B cell (primary cell): Measurements from ENCODE around the gene MRPL1. TPM values are rescaled to one million over a fixed set of nuclear protein-coding genes. Genes with fewer than 3 reads are reported as not detected.
A peak's percentile ranks its signal among the peaks of the same experiment; 100 is the strongest.

Experiments
- ATAC-seq: fragments of 200-7000 bp; cut with Tn5 transposase; one replicate; pipeline ENCODE4 v1.10.0; 2021; ENCODE audit warnings: low read depth, mild to moderate bottlenecking, moderate number of reproducible peaks, moderate library complexity
- CTCF ChIA-PET: fragments of 350-600 bp; sonication (Branson Sonifier 250); formaldehyde crosslinking; loops from one replicate; lab custom pipeline; 2021; ENCODE audit warnings: antibody characterized with exemption, inconsistent platforms; lab: Charles Lee
- POLR2A ChIA-PET: fragments of 350-600 bp; sonication (Branson Sonifier 250); formaldehyde crosslinking; loops from one replicate; lab custom pipeline; 2021; ENCODE audit warnings: antibody characterized with exemption; lab: Charles Lee
- DNase-seq: peaks from one replicate; pipeline ENCODE4 v3.0.0; 2013
- H2AFZ ChIP-seq: 2 replicates; pipeline ENCODE4 v1.6.1; 2012; ENCODE audit warnings: mild to moderate bottlenecking, low read depth, low read length; ENCODE audit not compliant: insufficient read depth, poor library complexity, severe bottlenecking
- H3K27ac ChIP-seq, 2 donors: 1 replicate in 1 of 2; 2 replicates in 1 of 2; pipeline ENCODE4 v1.5.1; 2012 to 2013; ENCODE audit warnings: low read length in 2 of 2, mild to moderate bottlenecking in 2 of 2, moderate library complexity in 1 of 2
- H3K27me3 ChIP-seq, 4 experiments: fragments of 200-600 bp in 1 of 4; sonication (generic) in 1 of 4; replicated peaks in 1 of 4; 1 replicate in 2 of 4; 2 replicates in 2 of 4; pipeline versions ENCODE4 v1.6.1 to v1.7.0; 2013 to 2016; ENCODE audit warnings: low read length in 3 of 4, mild to moderate bottlenecking in 2 of 4, mixed read lengths in 1 of 4, moderate library complexity in 1 of 4; ENCODE audit not compliant: insufficient read depth in 4 of 4, control insufficient read depth in 3 of 4; ENCODE audit errors: control extremely low read depth in 1 of 4
- H3K36me3 ChIP-seq, 2 experiments: replicated peaks in 1 of 2; 1 replicate in 1 of 2; 2 replicates in 1 of 2; pipeline versions ENCODE4 v1.6.1 to v1.7.1; 2013; ENCODE audit warnings: low read length in 1 of 2; ENCODE audit not compliant: insufficient read depth in 2 of 2, control insufficient read depth in 1 of 2; ENCODE audit errors: control extremely low read depth in 1 of 2, extremely low read depth in 1 of 2
- H3K4me1 ChIP-seq, 2 donors: fragments of 200-600 bp in 1 of 2; sonication (generic) in 1 of 2; 1 replicate in 1 of 2; 2 replicates in 1 of 2; pipeline versions ENCODE4 v1.5.1 to v1.6.1; 2013 to 2017; ENCODE audit warnings: low read length in 2 of 2; ENCODE audit not compliant: control insufficient read depth in 2 of 2, insufficient read depth in 2 of 2
- H3K4me2 ChIP-seq: replicated peaks from 2 replicates; pipeline ENCODE3; 2012; ENCODE audit warnings: mild to moderate bottlenecking, low read depth, low read length; ENCODE audit not compliant: poor library complexity, severe bottlenecking
- H3K4me3 ChIP-seq, 5 experiments: fragments of 200-600 bp in 1 of 5; sonication (generic) in 1 of 5; 1 replicate in 3 of 5; 2 replicates in 2 of 5; pipeline versions ENCODE4 v1.5.1 to v1.7.0; 2011 to 2016; ENCODE audit warnings: low read length in 4 of 5, mild to moderate bottlenecking in 4 of 5, low read depth in 2 of 5, control low read depth in 1 of 5, moderate library complexity in 1 of 5; ENCODE audit not compliant: insufficient read depth in 1 of 5; ENCODE audit errors: control extremely low read depth in 1 of 5, extremely low read depth in 1 of 5
- H3K79me2 ChIP-seq: fragments of 200-600 bp; sonication (generic); one replicate; pipeline ENCODE4 v1.6.0; 2016; ENCODE audit warnings: low read length; ENCODE audit not compliant: control insufficient read depth, insufficient read depth
- H3K9ac ChIP-seq: fragments of 200-600 bp; sonication (generic); 2 replicates; pipeline ENCODE4 v1.6.1; 2017; ENCODE audit warnings: mild to moderate bottlenecking, low read length, moderate library complexity
- H3K9me3 ChIP-seq, 3 donors: one replicate each; pipeline versions ENCODE4 v1.6.1 to v1.7.1; 2013; ENCODE audit warnings: low read length in 2 of 3; ENCODE audit not compliant: control insufficient read depth in 2 of 3, insufficient read depth in 1 of 3; ENCODE audit errors: control extremely low read depth in 1 of 3
- H4K20me1 ChIP-seq: 2 replicates; pipeline ENCODE4 v1.6.0; 2012; ENCODE audit warnings: mild to moderate bottlenecking, low read length; ENCODE audit not compliant: insufficient read depth, control insufficient read depth, poor library complexity, severe bottlenecking
- H3K27ac Mint-ChIP-seq: one replicate; pipeline ENCODE4 v1.8.0; 2021; ENCODE audit warnings: mixed read lengths
- H3K27me3 Mint-ChIP-seq: one replicate; pipeline ENCODE4 v1.8.0; 2021; ENCODE audit warnings: mixed read lengths
- H3K4me1 Mint-ChIP-seq: one replicate; pipeline ENCODE4 v1.8.0; 2021; ENCODE audit warnings: mixed read lengths
- H3K4me3 Mint-ChIP-seq: one replicate; pipeline ENCODE4 v1.8.0; 2021; ENCODE audit warnings: mixed read lengths
- H3K9me3 Mint-ChIP-seq: one replicate; pipeline ENCODE4 v1.8.0; 2022; ENCODE audit warnings: mixed read lengths; ENCODE audit not compliant: insufficient read depth
- EZH2 ChIP-seq: IDR thresholded peaks from 2 replicates; pipeline ENCODE4 v1.6.1; 2012; ENCODE audit warnings: borderline replicate concordance, low read depth, mild to moderate bottlenecking, moderate library complexity, low read length; ENCODE audit not compliant: insufficient read depth, poor library complexity, severe bottlenecking
- WGBS: methylation state at CpG from one replicate; pipeline ENCODE4 v1.1.5; 2013; ENCODE audit warnings: missing lambda C conversion rate; ENCODE audit not compliant: insufficient coverage; 5-methylcytosine and 5-hydroxymethylcytosine counted together
- intact Hi-C: fragments of 100-400 bp; cut with micrococcal nuclease; formaldehyde crosslinking; loops from one replicate; pipeline ENCODE4 v1.10.0; 2022
- polyA plus RNA-seq: library from polyadenylated mRNA; depleted of rRNA; stranded (reverse); fragments of >200 nt; gene quantifications from 2 replicates; pipeline ENCODE4 v1.2.3, GENCODE V29; 2012
- total RNA-seq, 2 donors: library from RNA; stranded (reverse); fragments of 120-200 nt in 1 of 2; gene quantifications; 1 replicate in 1 of 2; 2 replicates in 1 of 2; pipeline versions ENCODE4 v1.2.3 to v1.2.4, GENCODE V29; 2013 to 2022
- TF ChIP-seq, protein P1 (sequence below): fragments of 200-600 bp; IDR thresholded peaks from one replicate; pipeline ENCODE4 v1.8.0; 2022; ENCODE audit warnings: antibody characterized with exemption, mild to moderate bottlenecking

Gene MRPL1
- total and polyA plus RNA-seq, 2 donors (not counting 1 experiment from before 2014, with no cell fraction given): 22.3 to 23.3 TPM

DNA sequence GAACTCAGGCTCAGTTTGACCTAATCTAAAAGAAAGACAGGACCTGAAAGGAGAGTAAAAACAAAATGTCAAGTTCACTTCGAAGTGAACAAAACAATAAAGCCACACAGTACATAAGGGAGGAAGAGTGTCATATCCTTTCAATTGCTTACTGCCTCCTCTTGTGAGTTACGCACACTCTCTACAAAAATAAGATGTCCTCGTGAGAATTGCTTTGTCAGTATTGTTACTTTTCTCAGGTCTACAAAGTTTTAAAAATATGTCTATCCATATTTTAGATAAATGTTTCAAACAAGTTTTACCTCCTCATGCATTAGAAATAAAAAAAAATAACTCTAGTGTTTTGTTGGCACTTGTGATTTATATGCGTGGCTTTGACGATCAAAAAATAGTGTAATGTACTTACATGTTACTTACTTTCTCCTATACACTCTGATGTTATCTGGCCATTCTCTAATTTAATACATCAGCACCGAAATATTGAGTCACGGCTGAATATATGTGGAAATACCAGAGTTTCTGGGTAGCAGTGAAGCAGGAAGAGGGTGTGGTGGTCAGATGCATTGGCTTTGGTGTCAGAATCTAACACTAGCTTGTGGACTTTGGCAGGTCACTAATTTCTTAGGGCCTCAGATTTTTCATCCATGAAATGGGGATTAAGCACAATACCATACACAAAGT, 8.1 kb upstream of the MRPL1 start:
- ChIA-PET CTCF (no interaction called here), POLR2A (interaction anchor here (0.6 kb wide), 1 partner anchor 757 kb away, joined by 3 read pairs; no protein-coding TSS in a partner anchor)
- Histone ChIP-seq H3K9ac (peak overlapping the region; percentile 52), H3K79me2 (peaks cover 22% of the 10 kb centered on the region), H2AFZ (peak overlapping the region; percentile 95), H3K4me2 (peak overlapping the region; percentile 72), H3K27ac (peak overlapping the region in 1 of 2 donors; percentile 72), H3K27me3 (no peaks in the 10 kb centered on the region), H3K4me3 (peak overlapping the region in 3 of 5 experiments; percentile 4 to 55 (median 21)), H3K4me1 (peaks cover 45% of the 10 kb centered on the region in 2 donors), H3K36me3 (no peaks in the 10 kb centered on the region), H3K9me3 (no peaks in the 10 kb centered on the region), H4K20me1 (no peaks in the 10 kb centered on the region)
- Mint-ChIP-seq H3K27me3 (no peaks in the 10 kb centered on the region), H3K9me3 (no peaks in the 10 kb centered on the region), H3K4me1 (peaks cover 52% of the 10 kb centered on the region), H3K4me3 (peak overlapping the region; percentile 29), H3K27ac (peak overlapping the region; percentile 70)
- DNase-seq: peak; percentile 24
- WGBS: no CpG with 5 or more reads among the region's 7 CpGs
- ATAC-seq: no peak
- intact Hi-C loops: no loop called here
- no peak for TF ChIP-seq EZH2
- TF ChIP-seq, protein P1, sequence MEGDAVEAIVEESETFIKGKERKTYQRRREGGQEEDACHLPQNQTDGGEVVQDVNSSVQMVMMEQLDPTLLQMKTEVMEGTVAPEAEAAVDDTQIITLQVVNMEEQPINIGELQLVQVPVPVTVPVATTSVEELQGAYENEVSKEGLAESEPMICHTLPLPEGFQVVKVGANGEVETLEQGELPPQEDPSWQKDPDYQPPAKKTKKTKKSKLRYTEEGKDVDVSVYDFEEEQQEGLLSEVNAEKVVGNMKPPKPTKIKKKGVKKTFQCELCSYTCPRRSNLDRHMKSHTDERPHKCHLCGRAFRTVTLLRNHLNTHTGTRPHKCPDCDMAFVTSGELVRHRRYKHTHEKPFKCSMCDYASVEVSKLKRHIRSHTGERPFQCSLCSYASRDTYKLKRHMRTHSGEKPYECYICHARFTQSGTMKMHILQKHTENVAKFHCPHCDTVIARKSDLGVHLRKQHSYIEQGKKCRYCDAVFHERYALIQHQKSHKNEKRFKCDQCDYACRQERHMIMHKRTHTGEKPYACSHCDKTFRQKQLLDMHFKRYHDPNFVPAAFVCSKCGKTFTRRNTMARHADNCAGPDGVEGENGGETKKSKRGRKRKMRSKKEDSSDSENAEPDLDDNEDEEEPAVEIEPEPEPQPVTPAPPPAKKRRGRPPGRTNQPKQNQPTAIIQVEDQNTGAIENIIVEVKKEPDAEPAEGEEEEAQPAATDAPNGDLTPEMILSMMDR: no peak

GRCh38 chr4:77856152-77856551, 6.5 kb upstream of the MRPL1 start:
- ChIA-PET POLR2A (interaction anchor here (1.3 to 1.7 kb wide), 2 partner anchors 35 to 36 kb away, joined by 3 to 5 read pairs; no protein-coding TSS in a partner anchor), CTCF (interaction anchor here (0.6 kb wide), 1 partner anchor 26 kb away, joined by 3 read pairs; no protein-coding TSS in a partner anchor)
- Histone ChIP-seq H3K9me3 (no peaks in the 10 kb centered on the region), H3K79me2 (peaks cover 36% of the 10 kb centered on the region), H3K4me2 (peak overlapping the region; percentile 57), H2AFZ (peak overlapping the region; percentile 4), H3K36me3 (no peaks in the 10 kb centered on the region), H3K9ac (no peak overlapping the region), H3K4me1 (peaks cover 47 to 48% of the 10 kb centered on the region in 2 donors), H3K4me3 (no peak overlapping the region), H3K27me3 (no peaks in the 10 kb centered on the region), H4K20me1 (no peaks in the 10 kb centered on the region), H3K27ac (no peak overlapping the region)
- no peak for TF ChIP-seq EZH2
- TF ChIP-seq, protein P1: no peak
- no peaks in the 10 kb centered on the region for H3K27me3 Mint-ChIP-seq
- ATAC-seq (no peak), DNase-seq (no peak)
- H3K4me3 Mint-ChIP-seq: no peak overlapping the region
- H3K9me3 Mint-ChIP-seq: no peaks in the 10 kb centered on the region
- intact Hi-C loops: no loop called here
- no CpG with 5 or more reads among the region's 1 CpG for WGBS
- peaks cover 56% of the 10 kb centered on the region for H3K4me1 Mint-ChIP-seq
- no peak overlapping the region for H3K27ac Mint-ChIP-seq
